ENCODE measurements around the gene TIAM2.

GRCh38 chr6:155033021-155033791 is 38.1 kb downstream of the TIAM2 start:
- TF ChIP-seq POLR2AphosphoS5 (IDR thresholded peaks at IDR 0.05) = no peak
- TF ChIP-seq, protein P1, sequence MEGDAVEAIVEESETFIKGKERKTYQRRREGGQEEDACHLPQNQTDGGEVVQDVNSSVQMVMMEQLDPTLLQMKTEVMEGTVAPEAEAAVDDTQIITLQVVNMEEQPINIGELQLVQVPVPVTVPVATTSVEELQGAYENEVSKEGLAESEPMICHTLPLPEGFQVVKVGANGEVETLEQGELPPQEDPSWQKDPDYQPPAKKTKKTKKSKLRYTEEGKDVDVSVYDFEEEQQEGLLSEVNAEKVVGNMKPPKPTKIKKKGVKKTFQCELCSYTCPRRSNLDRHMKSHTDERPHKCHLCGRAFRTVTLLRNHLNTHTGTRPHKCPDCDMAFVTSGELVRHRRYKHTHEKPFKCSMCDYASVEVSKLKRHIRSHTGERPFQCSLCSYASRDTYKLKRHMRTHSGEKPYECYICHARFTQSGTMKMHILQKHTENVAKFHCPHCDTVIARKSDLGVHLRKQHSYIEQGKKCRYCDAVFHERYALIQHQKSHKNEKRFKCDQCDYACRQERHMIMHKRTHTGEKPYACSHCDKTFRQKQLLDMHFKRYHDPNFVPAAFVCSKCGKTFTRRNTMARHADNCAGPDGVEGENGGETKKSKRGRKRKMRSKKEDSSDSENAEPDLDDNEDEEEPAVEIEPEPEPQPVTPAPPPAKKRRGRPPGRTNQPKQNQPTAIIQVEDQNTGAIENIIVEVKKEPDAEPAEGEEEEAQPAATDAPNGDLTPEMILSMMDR (IDR thresholded peaks at IDR 0.05) = no peak
- TF ChIP-seq POLR2A (IDR thresholded peaks at IDR 0.05; ENCODE audit: low read depth) = no peak

All from esophagus muscularis mucosa (tissue), 3 donors.